Right lobe of liver (tissue), 6 donors: ENCODE data around the gene OR4E2. TPM values are rescaled to one million over a fixed set of nuclear protein-coding genes. Genes with fewer than 3 reads are reported as not detected.

Experiments used
- ATAC-seq, 4 donors: fragments of 200-7000 bp; cut with Tn5 transposase; one replicate each; pipeline ENCODE4 v1.9.1; 2020; ENCODE audit warnings: mild to moderate bottlenecking in 4 of 4, moderate library complexity in 4 of 4
- DNase-seq, 3 donors: peaks; one replicate each; pipeline ENCODE4 v3.0.0-alpha.2; 2020
- H3K27ac ChIP-seq, 3 donors: fragments of 200-600 bp; one replicate each; pipeline ENCODE4 v1.8.0; 2022
- H3K27me3 ChIP-seq, 2 donors: fragments of 200-600 bp; one replicate each; pipeline ENCODE4 v1.8.0; 2022
- H3K36me3 ChIP-seq, 4 donors: fragments of 200-600 bp; sonication (generic) in 1 of 4; one replicate each; pipeline versions ENCODE4 v1.5.1 to v1.8.0; 2017 to 2022; ENCODE audit warnings: control low read depth in 1 of 4
- H3K4me1 ChIP-seq, 4 donors: fragments of 200-600 bp; sonication (generic) in 1 of 4; one replicate each; pipeline versions ENCODE4 v1.5.1 to v1.8.0; 2017 to 2022; ENCODE audit warnings: control low read depth in 1 of 4
- H3K4me3 ChIP-seq, 3 donors: fragments of 200-600 bp; one replicate each; pipeline ENCODE4 v1.8.0; 2022
- H3K9me3 ChIP-seq, 4 donors: fragments of 200-600 bp; sonication (generic) in 1 of 4; one replicate each; pipeline versions ENCODE4 v1.5.1 to v1.8.0; 2017 to 2022; ENCODE audit warnings: control low read depth in 1 of 4
- POLR2A ChIP-seq: fragments of 450-650 bp; IDR thresholded peaks from one replicate; pipeline ENCODE4 v1.6.1; 2017; ENCODE audit warnings: antibody characterized with exemption, mild to moderate bottlenecking
- WGBS: methylation state at CpG from one replicate; pipeline ENCODE4 v1.1.6; 2018; ENCODE audit warnings: low coverage, low lambda C conversion rate; ENCODE audit not compliant: insufficient coverage; ENCODE audit errors: missing lambda C conversion rate; 5-methylcytosine and 5-hydroxymethylcytosine counted together
- intact Hi-C, 2 donors: fragments of 100-400 bp; cut with DNase I; formaldehyde crosslinking; loops; one replicate each; pipeline versions ENCODE4 v1.11.2 to v1.14.1; 2022
- total RNA-seq, 6 experiments: library from RNA; depleted of rRNA in 2 of 6; stranded (reverse); fragments of >200 nt in 2 of 6; fragmentation: NEBNext Ultra II Directional in 3 of 6; extraction: Animal tissue kit (Norgen Biotek cat#: 25700) in 3 of 6; gene quantifications; one replicate each; pipeline versions ENCODE4 v1.1.0 to v1.2.4, GENCODE V29; 2016 to 2023
- TF ChIP-seq, protein P1 (sequence below), 4 donors: fragments of 200-600 bp in 3 of 4; fragments of 450-650 bp in 1 of 4; IDR thresholded peaks; one replicate each; pipeline versions ENCODE4 v1.5.1 to v1.8.0; 2016 to 2022; ENCODE audit warnings: antibody characterized with exemption in 4 of 4, mild to moderate bottlenecking in 2 of 4
- donor health status: DM: no; HTN: yes; CAD: no.
- donor health status: DM: no; HTN: no; CAD: no.
- donor health status: DM: no; HTN: no; CAD: no.
- donor health status: DM: no; HTN: yes; CAD: no.
- donor health status: DM: no; HTN: yes; CAD: no.

Gene OR4E2
- total RNA-seq, 6 experiments from 2014 or later, result not detected

DNA sequence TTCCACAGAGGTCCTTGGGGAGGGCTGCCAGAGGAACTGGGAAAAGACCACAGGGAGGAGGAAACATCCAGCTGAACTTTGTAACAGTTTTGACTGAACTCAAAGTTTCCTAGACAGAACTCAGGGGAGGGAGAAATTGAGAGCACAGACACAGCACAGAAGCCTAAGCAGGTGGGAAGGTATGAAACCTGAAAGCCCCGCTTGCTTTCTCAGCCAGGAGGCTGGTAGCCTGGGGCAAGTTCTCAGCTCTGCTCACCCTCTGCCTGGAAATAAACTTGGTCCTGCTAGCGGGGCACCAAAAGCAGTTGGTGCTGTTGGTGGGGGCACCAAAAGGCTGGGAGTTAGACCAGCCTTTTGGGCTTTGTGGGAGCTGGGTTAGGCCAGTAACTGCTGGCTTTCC lies 45.9 kb downstream of the OR4E2 start:
- ATAC-seq, result no peak

DNA sequence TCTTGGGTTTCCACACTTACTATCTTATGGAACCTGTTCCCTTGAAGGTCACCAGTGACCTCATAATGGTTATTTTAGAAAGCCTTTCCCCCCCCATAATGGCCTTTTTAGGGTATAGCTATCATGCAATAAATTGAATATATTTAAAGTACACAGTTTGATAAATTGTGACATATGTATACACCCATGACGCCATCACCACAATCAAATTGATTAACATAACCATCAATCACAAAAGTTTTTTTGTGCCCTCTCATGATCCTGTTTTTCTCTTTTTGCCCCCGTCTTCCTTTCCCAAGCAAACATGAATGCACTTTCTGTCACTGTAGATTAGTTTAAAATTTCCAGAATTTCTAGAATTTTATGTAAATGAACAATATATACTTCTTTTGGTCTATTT lies 48.7 kb downstream of the OR4E2 start:
- no peak for TF ChIP-seq POLR2A
- TF ChIP-seq, protein P1, sequence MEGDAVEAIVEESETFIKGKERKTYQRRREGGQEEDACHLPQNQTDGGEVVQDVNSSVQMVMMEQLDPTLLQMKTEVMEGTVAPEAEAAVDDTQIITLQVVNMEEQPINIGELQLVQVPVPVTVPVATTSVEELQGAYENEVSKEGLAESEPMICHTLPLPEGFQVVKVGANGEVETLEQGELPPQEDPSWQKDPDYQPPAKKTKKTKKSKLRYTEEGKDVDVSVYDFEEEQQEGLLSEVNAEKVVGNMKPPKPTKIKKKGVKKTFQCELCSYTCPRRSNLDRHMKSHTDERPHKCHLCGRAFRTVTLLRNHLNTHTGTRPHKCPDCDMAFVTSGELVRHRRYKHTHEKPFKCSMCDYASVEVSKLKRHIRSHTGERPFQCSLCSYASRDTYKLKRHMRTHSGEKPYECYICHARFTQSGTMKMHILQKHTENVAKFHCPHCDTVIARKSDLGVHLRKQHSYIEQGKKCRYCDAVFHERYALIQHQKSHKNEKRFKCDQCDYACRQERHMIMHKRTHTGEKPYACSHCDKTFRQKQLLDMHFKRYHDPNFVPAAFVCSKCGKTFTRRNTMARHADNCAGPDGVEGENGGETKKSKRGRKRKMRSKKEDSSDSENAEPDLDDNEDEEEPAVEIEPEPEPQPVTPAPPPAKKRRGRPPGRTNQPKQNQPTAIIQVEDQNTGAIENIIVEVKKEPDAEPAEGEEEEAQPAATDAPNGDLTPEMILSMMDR (IDR thresholded peaks at IDR 0.05), result no peak
- Histone ChIP-seq H3K27me3 (no peaks in the 10 kb centered on the region), H3K27ac (no peak overlapping the region), H3K36me3 (no peaks in the 10 kb centered on the region), H3K4me1 (no peaks in the 10 kb centered on the region), H3K4me3 (no peak overlapping the region), H3K9me3 (no peaks in the 10 kb centered on the region)
- 54% methylated on average over 2 of the region's 2 CpGs for WGBS
- no peak for ATAC-seq
- no peak for DNase-seq
- intact Hi-C loops, result no loop called here

More for the DNA sequence above, 45.9 kb downstream of the OR4E2 start:
- Histone ChIP-seq H3K27me3 (no peaks in the 10 kb centered on the region), H3K36me3 (no peaks in the 10 kb centered on the region), H3K27ac (no peak overlapping the region), H3K4me3 (no peak overlapping the region), H3K4me1 (no peaks in the 10 kb centered on the region), H3K9me3 (no peaks in the 10 kb centered on the region)
- TF ChIP-seq, protein P1 (IDR thresholded peaks at IDR 0.05), result no peak
- TF ChIP-seq POLR2A, result no peak
- no peak for DNase-seq
- intact Hi-C loops, result no loop called here
- WGBS, result 36% methylated on average over 2 of the region's 2 CpGs

DNA sequence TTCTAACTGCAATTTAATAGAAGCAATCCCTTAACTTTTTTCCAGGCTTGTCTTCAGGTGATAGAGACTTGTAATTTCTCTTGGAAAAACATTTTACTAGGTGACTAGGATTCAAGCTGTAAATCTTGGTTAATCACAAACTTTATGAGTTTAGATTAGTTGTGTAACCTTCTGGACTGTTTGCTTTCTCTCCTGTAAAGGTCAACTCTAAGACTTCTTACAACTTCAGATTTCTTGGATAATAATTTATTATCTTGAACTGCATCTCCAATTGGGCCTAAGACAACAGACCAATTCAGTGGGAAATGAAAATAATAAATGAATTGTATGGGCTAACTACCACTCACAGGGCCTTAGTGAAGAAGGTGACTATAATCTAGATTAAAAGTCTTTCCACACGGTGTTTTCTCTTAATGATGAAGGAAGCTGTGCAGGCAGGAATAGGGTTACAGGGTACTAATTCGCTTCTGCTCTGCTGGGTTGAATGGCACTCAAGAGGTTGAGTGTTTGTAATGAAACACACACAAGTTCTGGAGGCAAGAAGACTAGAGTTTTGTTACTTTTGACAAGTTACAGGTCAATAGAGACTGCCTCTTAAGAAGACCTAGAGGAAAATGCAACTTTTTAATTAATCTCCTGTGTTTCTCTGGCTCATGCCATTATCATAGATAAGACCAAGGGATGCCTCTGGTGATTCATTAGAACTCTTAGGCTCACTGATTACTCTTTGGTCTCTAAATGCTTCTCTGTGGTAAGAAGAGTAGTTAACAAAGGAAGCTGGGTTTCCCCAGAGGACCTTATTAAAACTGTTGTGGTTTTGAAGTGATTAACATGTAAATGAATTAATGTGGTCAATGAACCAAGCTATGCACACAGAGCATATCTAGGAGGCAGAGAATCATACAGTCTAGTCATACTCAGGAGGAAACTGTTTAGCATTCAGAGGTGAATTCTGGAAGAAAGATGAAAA lies 50.0 kb downstream of the OR4E2 start:
- intact Hi-C loops, result no loop called here
- DNase-seq, result no peak

DNA sequence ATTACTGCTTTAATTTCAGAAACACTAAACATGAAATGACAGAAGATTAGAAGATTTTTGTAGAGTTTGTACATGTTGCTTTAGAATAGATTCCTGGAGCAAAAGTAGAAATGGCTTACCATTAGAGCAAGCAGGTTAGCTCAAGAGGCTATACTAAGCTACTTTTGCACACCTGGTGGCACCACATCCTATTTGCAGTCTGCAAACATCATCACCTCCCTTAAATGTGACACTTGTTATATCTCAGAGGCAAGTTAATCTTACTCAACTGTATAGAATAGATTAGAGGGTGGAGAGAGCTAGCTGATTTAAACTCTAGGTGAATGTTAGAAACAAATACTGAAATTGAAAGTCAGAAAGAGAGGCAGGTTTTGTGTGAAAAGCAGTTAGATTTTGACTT lies 50.7 kb downstream of the OR4E2 start:
- H3K27ac ChIP-seq, result no peak overlapping the region
- no peak for DNase-seq
- H3K36me3 ChIP-seq, result no peaks in the 10 kb centered on the region
- intact Hi-C loops, result no loop called here
- no peaks in the 10 kb centered on the region for H3K4me1 ChIP-seq
- H3K4me3 ChIP-seq, result no peak overlapping the region
- TF ChIP-seq, protein P1 (IDR thresholded peaks at IDR 0.05), result no peak
- TF ChIP-seq POLR2A, result no peak
- ATAC-seq, result no peak
- H3K9me3 ChIP-seq, result no peaks in the 10 kb centered on the region
- H3K27me3 ChIP-seq, result no peaks in the 10 kb centered on the region

More for the DNA sequence above, 50.0 kb downstream of the OR4E2 start:
- Histone ChIP-seq H3K36me3 (no peaks in the 10 kb centered on the region), H3K4me3 (no peak overlapping the region), H3K27me3 (no peaks in the 10 kb centered on the region), H3K9me3 (no peaks in the 10 kb centered on the region), H3K4me1 (no peaks in the 10 kb centered on the region), H3K27ac (no peak overlapping the region)
- TF ChIP-seq POLR2A, result no peak
- ATAC-seq, result no peak
- WGBS, result 42% methylated on average over 2 of the region's 2 CpGs

DNA sequence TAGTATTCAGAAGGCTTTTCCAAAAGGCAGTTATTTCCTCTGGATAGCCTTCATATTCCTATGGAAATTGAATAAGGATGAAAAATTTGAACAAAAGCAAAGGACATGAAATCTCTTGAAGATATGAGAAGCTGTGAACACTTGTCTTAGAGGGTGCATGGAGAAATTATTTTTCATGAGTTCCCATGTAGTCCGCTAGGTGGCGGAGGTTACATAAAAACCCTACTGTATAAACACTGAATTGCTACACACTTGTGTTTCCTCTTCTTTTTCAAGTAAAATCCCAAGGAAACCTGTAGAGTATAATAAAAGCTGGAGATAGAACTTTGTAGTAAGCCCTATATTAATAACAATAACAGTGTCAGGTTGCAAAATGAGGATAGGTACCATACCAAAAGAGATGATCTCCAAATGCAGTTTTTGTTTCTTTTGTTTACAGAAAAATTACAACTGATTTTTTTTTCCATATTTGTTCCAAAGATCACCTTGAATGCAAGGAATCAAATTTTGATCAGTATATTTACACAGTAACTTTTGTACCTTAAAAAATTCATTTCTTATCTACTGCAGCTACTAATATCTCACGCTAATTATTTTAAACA lies 57.8 kb downstream of the OR4E2 start:
- no peaks in the 10 kb centered on the region for H3K27me3 ChIP-seq
- WGBS, result 31% methylated on average over 3 of the region's 3 CpGs
- DNase-seq (no peak), ATAC-seq (peak; percentile 71 to 85 (median 75))
- no peak overlapping the region for H3K27ac ChIP-seq
- no peaks in the 10 kb centered on the region for H3K36me3 ChIP-seq
- no peaks in the 10 kb centered on the region for H3K4me1 ChIP-seq
- no peak for TF ChIP-seq POLR2A
- TF ChIP-seq, protein P1 (IDR thresholded peaks at IDR 0.05), result peak; percentile 61 to 80 (median 74)
- no peaks in the 10 kb centered on the region for H3K9me3 ChIP-seq
- intact Hi-C loops, result no loop called here
- H3K4me3 ChIP-seq, result no peak overlapping the region
